22Rv1 (cell line): ENCODE data around the gene RTKN.

Experiments used
- CTCF ChIP-seq: fragments of 450-650 bp; IDR thresholded peaks from 2 replicates; pipeline ENCODE4 v1.5.1; 2017; ENCODE audit warnings: mild to moderate bottlenecking
- ZFX ChIP-seq: fragments of 450-650 bp; IDR thresholded peaks from 2 replicates; pipeline ENCODE4 v1.6.1; 2017; ENCODE audit warnings: antibody characterized with exemption, borderline replicate concordance

- TF ChIP-seq CTCF = no peak
- no peak for TF ChIP-seq ZFX
These were observed 4.7 kb downstream of the RTKN start for GRCh38 chr2:74436848-74437695.
